ENCODE data around the gene ARID3B. TPM values are rescaled to one million over a fixed set of nuclear protein-coding genes. Genes with fewer than 3 reads are reported as not detected.

Gene ARID3B
- total and polyA plus RNA-seq, 2 of the 13 experiments (the other 11 are each of a cell fraction or from before 2014, with no cell fraction given), result 5.3 to 12.8 TPM

- TF ChIP-seq MTERF4 (CRISPR knock-in tag; IDR thresholded peaks at IDR 0.05) (no peak), TMF1 (CRISPR knock-in tag; IDR thresholded peaks at IDR 0.05; ENCODE audit: low read depth) (no peak), ZNF20 (CRISPR knock-in tag; IDR thresholded peaks at IDR 0.05) (no peak), CBX5 (CRISPR knock-in tag; IDR thresholded peaks at IDR 0.05; ENCODE audit: borderline replicate concordance) (peak; percentile 39; the same call in 1 of the 2 replicates), ZNF432 (CRISPR knock-in tag; IDR thresholded peaks at IDR 0.05; ENCODE audit: borderline replicate concordance) (no peak), ZNF761 (CRISPR knock-in tag; conservative IDR thresholded peaks at IDR 0.05) (no peak), TBX2 (CRISPR knock-in tag; IDR thresholded peaks at IDR 0.05; ENCODE audit: borderline replicate concordance) (no peak; the same call in none of the 2 replicates), ZBTB8A (CRISPR knock-in tag; IDR thresholded peaks at IDR 0.05; ENCODE audit: borderline replicate concordance, low read depth) (no peak), HNF4G (IDR thresholded peaks at IDR 0.05; ENCODE audit: borderline replicate concordance, low read depth, low read length) (no peak), HNF4G (CRISPR knock-in tag; IDR thresholded peaks at IDR 0.05; ENCODE audit: borderline replicate concordance, low read depth) (no peak; the same call in 1 of the 2 replicates), HNF1B (CRISPR knock-in tag; IDR thresholded peaks at IDR 0.05) (peak; percentile 89), KAT7 (CRISPR knock-in tag; IDR thresholded peaks at IDR 0.05; ENCODE audit: borderline replicate concordance) (peak; percentile 66), PRPF4 (IDR thresholded peaks at IDR 0.05; ENCODE audit: low read depth, low read length, poor library complexity, severe bottlenecking) (no peak), ZNF747 (CRISPR knock-in tag; IDR thresholded peaks at IDR 0.05; ENCODE audit: borderline replicate concordance) (no peak; the same call in 1 of the 2 replicates), THYN1 (CRISPR knock-in tag; IDR thresholded peaks at IDR 0.05; ENCODE audit: borderline replicate concordance, low read depth) (no peak), SIN3B (IDR thresholded peaks at IDR 0.05; ENCODE audit: low read length) (no peak), ZNF543 (CRISPR knock-in tag; IDR thresholded peaks at IDR 0.05) (no peak), LCORL (IDR thresholded peaks at IDR 0.05) (no peak), LCORL (CRISPR knock-in tag; IDR thresholded peaks at IDR 0.05) (peak; percentile 49; the same call in 1 of the 2 replicates), ZNF639 (CRISPR knock-in tag; conservative IDR thresholded peaks at IDR 0.05) (no peak), AKNA (CRISPR knock-in tag; IDR thresholded peaks at IDR 0.05; ENCODE audit: borderline replicate concordance) (no peak)
These were observed 57.3 kb downstream of the ARID3B start (continued) for GRCh38 chr15:74598126-74598842.

Data from HepG2 (cell line).